WTC11 (cell line): ENCODE data around the gene SH3BP2. TPM values are rescaled to one million over a fixed set of nuclear protein-coding genes. Genes with fewer than 3 reads are reported as not detected.

ENCODE experiments used
- ATAC-seq: fragments of 200-7000 bp; cut with Tn5 transposase; 2 replicates; pipeline ENCODE4 v1.10.0; 2021; ENCODE audit warnings: mild to moderate bottlenecking, moderate library complexity
- CTCF ChIA-PET: fragments of 300-600 bp; sonication (Branson Sonifier 250); formaldehyde crosslinking; loops from one replicate; lab custom pipeline; 2021; ENCODE audit warnings: antibody characterized with exemption; lab: Charles Lee
- POLR2A ChIA-PET: fragments of 350-600 bp; sonication (Branson Sonifier 250); formaldehyde crosslinking; loops from one replicate; lab custom pipeline; 2021; ENCODE audit warnings: antibody characterized with exemption; lab: Charles Lee
- DNase-seq: peaks from one replicate; pipeline ENCODE4 v3.0.0; 2021; ENCODE audit warnings: low spot score
- H3K27ac Mint-ChIP-seq: 2 replicates; pipeline ENCODE4 v1.8.0; 2021; ENCODE audit warnings: mixed read lengths
- H3K27me3 Mint-ChIP-seq: 2 replicates; pipeline ENCODE4 v1.8.0; 2021; ENCODE audit warnings: low read depth, mild to moderate bottlenecking, moderate library complexity, mixed read lengths
- H3K36me3 Mint-ChIP-seq: 2 replicates; pipeline ENCODE4 v1.8.0; 2021; ENCODE audit warnings: mixed read lengths
- H3K4me1 Mint-ChIP-seq: 2 replicates; pipeline ENCODE4 v1.8.0; 2022; ENCODE audit warnings: mixed read lengths
- H3K4me3 Mint-ChIP-seq: 2 replicates; pipeline ENCODE4 v1.8.0; 2021; ENCODE audit warnings: mild to moderate bottlenecking, moderate library complexity, mixed read lengths
- H3K9me3 Mint-ChIP-seq: 2 replicates; pipeline ENCODE4 v1.8.0; 2021; ENCODE audit warnings: mixed read lengths
- ATF6 ChIP-seq: sonication (generic); formaldehyde crosslinking; IDR thresholded peaks from 2 replicates; pipeline ENCODE4 v1.8.1; 2023; ENCODE audit warnings: mild to moderate bottlenecking, missing genetic modification reagents
- GABPB1 ChIP-seq: sonication (generic); formaldehyde crosslinking; IDR thresholded peaks from 2 replicates; pipeline ENCODE4 v1.8.1; 2023; ENCODE audit warnings: mild to moderate bottlenecking, missing genetic modification reagents
- MXD4 ChIP-seq: fragments of 250-450 bp; sonication (Bioruptor Pico); IDR thresholded peaks from 2 replicates; pipeline ENCODE4 v1.8.0; 2021; ENCODE audit warnings: mild to moderate bottlenecking, moderate library complexity, borderline replicate concordance
- MYBL2 ChIP-seq: sonication (generic); formaldehyde crosslinking; IDR thresholded peaks from 2 replicates; pipeline ENCODE4 v1.8.1; 2023; ENCODE audit warnings: mild to moderate bottlenecking, moderate library complexity, missing genetic modification reagents
- PREB ChIP-seq: sonication (generic); formaldehyde crosslinking; IDR thresholded peaks from 2 replicates; pipeline ENCODE4 v1.8.1; 2022; ENCODE audit warnings: mild to moderate bottlenecking, missing genetic modification reagents, moderate library complexity, borderline replicate concordance
- TCF7 ChIP-seq: sonication (generic); formaldehyde crosslinking; IDR thresholded peaks from 2 replicates; pipeline ENCODE4 v1.8.0; 2022; ENCODE audit warnings: mild to moderate bottlenecking, low read depth, missing genetic modification reagents, moderate library complexity
- TEAD1 ChIP-seq: sonication (generic); formaldehyde crosslinking; IDR thresholded peaks from 2 replicates; pipeline ENCODE4 v1.8.0; 2022; ENCODE audit warnings: mild to moderate bottlenecking, missing genetic modification reagents
- USF2 ChIP-seq: sonication (generic); formaldehyde crosslinking; IDR thresholded peaks from 2 replicates; pipeline ENCODE4 v1.8.1; 2023; ENCODE audit warnings: mild to moderate bottlenecking, missing genetic modification reagents, moderate library complexity
- ZBTB21 ChIP-seq: sonication (generic); formaldehyde crosslinking; IDR thresholded peaks from 2 replicates; pipeline ENCODE4 v1.8.1; 2023; ENCODE audit warnings: mild to moderate bottlenecking, missing genetic modification reagents, borderline replicate concordance
- ZNF219 ChIP-seq: sonication (generic); formaldehyde crosslinking; IDR thresholded peaks from 2 replicates; pipeline ENCODE4 v1.8.0; 2023; ENCODE audit warnings: missing genetic modification reagents, mild to moderate bottlenecking, borderline replicate concordance
- ZNF232 ChIP-seq: sonication (generic); formaldehyde crosslinking; IDR thresholded peaks from 2 replicates; pipeline ENCODE4 v1.8.0; 2022; ENCODE audit warnings: mild to moderate bottlenecking, missing genetic modification reagents
- ZNF263 ChIP-seq: sonication (generic); formaldehyde crosslinking; IDR thresholded peaks from 2 replicates; pipeline ENCODE4 v1.8.1; 2022; ENCODE audit warnings: low read depth, mild to moderate bottlenecking, moderate library complexity, missing genetic modification reagents
- ZNF671 ChIP-seq: fragments of 250-450 bp; sonication (Bioruptor Pico); IDR thresholded peaks from 2 replicates; pipeline ENCODE4 v1.8.0; 2021; ENCODE audit warnings: mild to moderate bottlenecking
- total RNA-seq: library from RNA; stranded (reverse); gene quantifications from 3 replicates; pipeline ENCODE4 v1.2.3, GENCODE V29; 2021
- TF ChIP-seq, protein P1 (sequence below): sonication (generic); formaldehyde crosslinking; IDR thresholded peaks from 2 replicates; pipeline ENCODE4 v1.8.1; 2022; ENCODE audit warnings: missing genetic modification reagents, borderline replicate concordance
- TF ChIP-seq, protein P2 (sequence below): fragments of 250-450 bp; sonication (Bioruptor Pico); IDR thresholded peaks from 2 replicates; pipeline ENCODE4 v1.9.0; 2021; ENCODE audit warnings: mild to moderate bottlenecking, borderline replicate concordance
- TF ChIP-seq, protein P3 (sequence below): sonication (generic); formaldehyde crosslinking; IDR thresholded peaks from 2 replicates; pipeline ENCODE4 v1.8.1; 2022; ENCODE audit warnings: mild to moderate bottlenecking, moderate library complexity, missing genetic modification reagents

Gene SH3BP2
- total RNA-seq, 1 experiment from 2014 or later: 49.1 TPM

GRCh38 chr4:2798399-2799223 lies 5.7 kb downstream of the SH3BP2 start:
- H3K27me3 Mint-ChIP-seq: peaks cover 8% of the 10 kb centered on the region
- ChIA-PET POLR2A (interaction anchor here (0.6 kb wide), 1 partner anchor 205 kb away, joined by 3 read pairs; no protein-coding TSS in a partner anchor), CTCF (interaction anchor here (1.0 kb wide), 1 partner anchor 19 kb away, joined by 4 read pairs; no protein-coding TSS in a partner anchor)
- DNase-seq: no peak
- H3K4me1 Mint-ChIP-seq: peaks cover 18% of the 10 kb centered on the region
- H3K27ac Mint-ChIP-seq: peak overlapping the region; percentile 83
- no peak for ATAC-seq
- H3K4me3 Mint-ChIP-seq: no peak overlapping the region
- H3K36me3 Mint-ChIP-seq: no peaks in the 10 kb centered on the region
- TF ChIP-seq, protein P1, sequence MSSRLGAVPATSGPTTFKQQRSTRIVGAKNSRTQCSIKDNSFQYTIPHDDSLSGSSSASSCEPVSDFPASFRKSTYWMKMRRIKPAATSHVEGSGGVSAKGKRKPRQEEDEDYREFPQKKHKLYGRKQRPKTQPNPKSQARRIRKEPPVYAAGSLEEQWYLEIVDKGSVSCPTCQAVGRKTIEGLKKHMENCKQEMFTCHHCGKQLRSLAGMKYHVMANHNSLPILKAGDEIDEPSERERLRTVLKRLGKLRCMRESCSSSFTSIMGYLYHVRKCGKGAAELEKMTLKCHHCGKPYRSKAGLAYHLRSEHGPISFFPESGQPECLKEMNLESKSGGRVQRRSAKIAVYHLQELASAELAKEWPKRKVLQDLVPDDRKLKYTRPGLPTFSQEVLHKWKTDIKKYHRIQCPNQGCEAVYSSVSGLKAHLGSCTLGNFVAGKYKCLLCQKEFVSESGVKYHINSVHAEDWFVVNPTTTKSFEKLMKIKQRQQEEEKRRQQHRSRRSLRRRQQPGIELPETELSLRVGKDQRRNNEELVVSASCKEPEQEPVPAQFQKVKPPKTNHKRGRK (CRISPR knock-in tag): no peak
- TF ChIP-seq MYBL2 (CRISPR knock-in tag) (no peak), MXD4 (no peak), ZNF263 (CRISPR knock-in tag) (no peak), GABPB1 (CRISPR knock-in tag) (no peak), ZNF219 (no peak), USF2 (CRISPR knock-in tag) (0 out of 2 replicates have a peak, but pooled peaks have one; percentile 24)
- H3K9me3 Mint-ChIP-seq: no peaks in the 10 kb centered on the region

- TF ChIP-seq TEAD1 (CRISPR knock-in tag) (no peak), TCF7 (CRISPR knock-in tag) (no peak), ZNF671 (CRISPR knock-in tag) (no peak), ZBTB21 (CRISPR knock-in tag) (no peak), PREB (CRISPR knock-in tag) (no peak), ATF6 (CRISPR knock-in tag) (no peak), ZNF232 (CRISPR knock-in tag) (no peak), USF2 (CRISPR knock-in tag) (no peak)
- TF ChIP-seq, protein P1 (CRISPR knock-in tag): no peak
- TF ChIP-seq, protein P2, sequence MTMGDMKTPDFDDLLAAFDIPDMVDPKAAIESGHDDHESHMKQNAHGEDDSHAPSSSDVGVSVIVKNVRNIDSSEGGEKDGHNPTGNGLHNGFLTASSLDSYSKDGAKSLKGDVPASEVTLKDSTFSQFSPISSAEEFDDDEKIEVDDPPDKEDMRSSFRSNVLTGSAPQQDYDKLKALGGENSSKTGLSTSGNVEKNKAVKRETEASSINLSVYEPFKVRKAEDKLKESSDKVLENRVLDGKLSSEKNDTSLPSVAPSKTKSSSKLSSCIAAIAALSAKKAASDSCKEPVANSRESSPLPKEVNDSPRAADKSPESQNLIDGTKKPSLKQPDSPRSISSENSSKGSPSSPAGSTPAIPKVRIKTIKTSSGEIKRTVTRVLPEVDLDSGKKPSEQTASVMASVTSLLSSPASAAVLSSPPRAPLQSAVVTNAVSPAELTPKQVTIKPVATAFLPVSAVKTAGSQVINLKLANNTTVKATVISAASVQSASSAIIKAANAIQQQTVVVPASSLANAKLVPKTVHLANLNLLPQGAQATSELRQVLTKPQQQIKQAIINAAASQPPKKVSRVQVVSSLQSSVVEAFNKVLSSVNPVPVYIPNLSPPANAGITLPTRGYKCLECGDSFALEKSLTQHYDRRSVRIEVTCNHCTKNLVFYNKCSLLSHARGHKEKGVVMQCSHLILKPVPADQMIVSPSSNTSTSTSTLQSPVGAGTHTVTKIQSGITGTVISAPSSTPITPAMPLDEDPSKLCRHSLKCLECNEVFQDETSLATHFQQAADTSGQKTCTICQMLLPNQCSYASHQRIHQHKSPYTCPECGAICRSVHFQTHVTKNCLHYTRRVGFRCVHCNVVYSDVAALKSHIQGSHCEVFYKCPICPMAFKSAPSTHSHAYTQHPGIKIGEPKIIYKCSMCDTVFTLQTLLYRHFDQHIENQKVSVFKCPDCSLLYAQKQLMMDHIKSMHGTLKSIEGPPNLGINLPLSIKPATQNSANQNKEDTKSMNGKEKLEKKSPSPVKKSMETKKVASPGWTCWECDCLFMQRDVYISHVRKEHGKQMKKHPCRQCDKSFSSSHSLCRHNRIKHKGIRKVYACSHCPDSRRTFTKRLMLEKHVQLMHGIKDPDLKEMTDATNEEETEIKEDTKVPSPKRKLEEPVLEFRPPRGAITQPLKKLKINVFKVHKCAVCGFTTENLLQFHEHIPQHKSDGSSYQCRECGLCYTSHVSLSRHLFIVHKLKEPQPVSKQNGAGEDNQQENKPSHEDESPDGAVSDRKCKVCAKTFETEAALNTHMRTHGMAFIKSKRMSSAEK (CRISPR knock-in tag): no peak
- TF ChIP-seq, protein P3, sequence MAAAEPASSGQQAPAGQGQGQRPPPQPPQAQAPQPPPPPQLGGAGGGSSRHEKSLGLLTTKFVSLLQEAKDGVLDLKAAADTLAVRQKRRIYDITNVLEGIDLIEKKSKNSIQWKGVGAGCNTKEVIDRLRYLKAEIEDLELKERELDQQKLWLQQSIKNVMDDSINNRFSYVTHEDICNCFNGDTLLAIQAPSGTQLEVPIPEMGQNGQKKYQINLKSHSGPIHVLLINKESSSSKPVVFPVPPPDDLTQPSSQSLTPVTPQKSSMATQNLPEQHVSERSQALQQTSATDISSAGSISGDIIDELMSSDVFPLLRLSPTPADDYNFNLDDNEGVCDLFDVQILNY (CRISPR knock-in tag): no peak
- Mint-ChIP-seq H3K36me3 (no peaks in the 10 kb centered on the region), H3K4me3 (no peak overlapping the region), H3K27ac (peak overlapping the region; percentile 83; the same call in 1 of the 2 replicates), H3K4me1 (peaks cover 18% of the 10 kb centered on the region), H3K9me3 (no peaks in the 10 kb centered on the region), H3K27me3 (peaks cover under 1% of the 10 kb centered on the region)
- DNase-seq (no peak), ATAC-seq (no peak)
- CTCF ChIA-PET: interaction anchor here (1.0 to 1.3 kb wide), 2 partner anchors 19 to 21 kb away, joined by 3 read pairs; no protein-coding TSS in a partner anchor
- POLR2A ChIA-PET: no interaction called here
Measured at GRCh38 chr4:2799224-2799911, 6.5 kb downstream of the SH3BP2 start.
